Chondrocyte (in vitro differentiated cells): ENCODE results near the gene PCDHB6. TPM values are rescaled to one million over a fixed set of nuclear protein-coding genes. Genes with fewer than 3 reads are reported as not detected.
"Not testable (repeated sequence)": the region's sequence is repeated elsewhere in the genome, so short reads cannot be mapped to it uniquely, and the experiment has no call there.

ENCODE experiments used
- DNase-seq: peaks from one replicate; pipeline ENCODE4 v3.0.0; 2021; ENCODE audit warnings: mixed read lengths, low spot score
- H3K27ac Mint-ChIP-seq: one replicate; pipeline ENCODE4 v1.8.0; 2021; ENCODE audit warnings: mild to moderate bottlenecking, moderate library complexity, mixed read lengths; ENCODE audit not compliant: unreplicated experiment
- H3K27me3 Mint-ChIP-seq: 2 replicates; pipeline ENCODE4 v1.8.0; 2021; ENCODE audit warnings: low read depth, mixed read lengths
- H3K36me3 Mint-ChIP-seq: 2 replicates; pipeline ENCODE4 v1.8.0; 2021; ENCODE audit warnings: low read depth, mixed read lengths
- H3K4me1 Mint-ChIP-seq: 2 replicates; pipeline ENCODE4 v1.8.0; 2021; ENCODE audit warnings: low read depth, mild to moderate bottlenecking, mixed read lengths
- H3K4me3 Mint-ChIP-seq: one replicate; pipeline ENCODE4 v1.8.0; 2021; ENCODE audit warnings: mild to moderate bottlenecking, moderate library complexity, mixed read lengths; ENCODE audit not compliant: unreplicated experiment
- H3K9me3 Mint-ChIP-seq: 2 replicates; pipeline ENCODE4 v1.8.0; 2021; ENCODE audit warnings: low read depth, mixed read lengths
- CTCF ChIP-seq: fragments of 200-600 bp; sonication (generic); IDR thresholded peaks from 2 replicates; pipeline ENCODE4 v1.5.0; 2021; ENCODE audit warnings: antibody characterized with exemption, mild to moderate bottlenecking, moderate library complexity
- total RNA-seq: library from RNA; stranded (reverse); gene quantifications from 3 replicates; pipeline ENCODE4 v1.2.1, GENCODE V29; 2021

Gene PCDHB6
- total RNA-seq, 1 donor from 2014 or later = 1.2 TPM

GRCh38 chr5:141179876-141180275, 30.0 kb downstream of the PCDHB6 start:
- not testable (repeated sequence) for H3K4me3 Mint-ChIP-seq, H3K27ac Mint-ChIP-seq, H3K4me1 Mint-ChIP-seq, H3K27me3 Mint-ChIP-seq, DNase-seq
- peaks cover 22% of the 10 kb centered on the region for H3K36me3 Mint-ChIP-seq
- peaks cover 34% of the 10 kb centered on the region for H3K9me3 Mint-ChIP-seq

- DNase-seq = no peak
- no peak overlapping the region for H3K4me3 Mint-ChIP-seq
- TF ChIP-seq CTCF = no peak
- no peaks in the 10 kb centered on the region for H3K4me1 Mint-ChIP-seq
- H3K27me3 Mint-ChIP-seq = no peaks in the 10 kb centered on the region
- H3K36me3 Mint-ChIP-seq = peaks cover 24% of the 10 kb centered on the region
- H3K9me3 Mint-ChIP-seq = peaks cover 37% of the 10 kb centered on the region
- H3K27ac Mint-ChIP-seq = no peak overlapping the region
These were observed 30.5 kb downstream of the PCDHB6 start for GRCh38 chr5:141180313-141180712.

GRCh38 chr5:141182248-141182647, 32.4 kb downstream of the PCDHB6 start, which contains the start of gene PCDHB16:
Gene PCDHB16 (plus strand): TSS chr5:141182387. CDS start chr5:141182560, 173 bp downstream.
- Mint-ChIP-seq H3K4me1 (no peaks in the 10 kb centered on the region), H3K36me3 (peaks cover 33% of the 10 kb centered on the region), H3K9me3 (peaks cover 48% of the 10 kb centered on the region), H3K27ac (peak within 1 kb of the TSS; percentile 79), H3K4me3 (peak within 1 kb of the TSS; percentile 73), H3K27me3 (no peaks in the 10 kb centered on the region)
- DNase-seq = no peak
- TF ChIP-seq CTCF = peak; percentile 77

GRCh38 chr5:141184117-141184855, 34.4 kb downstream of the PCDHB6 start:
- H3K4me1 Mint-ChIP-seq, H3K27ac Mint-ChIP-seq, H3K27me3 Mint-ChIP-seq, H3K4me3 Mint-ChIP-seq, DNase-seq: not testable (repeated sequence)
- peaks cover 58% of the 10 kb centered on the region for H3K9me3 Mint-ChIP-seq
- H3K36me3 Mint-ChIP-seq = peaks cover 40% of the 10 kb centered on the region

- no peak within 1 kb of the TSS for H3K27ac Mint-ChIP-seq
- H3K36me3 Mint-ChIP-seq = peaks cover 43% of the 10 kb centered on the region
- H3K27me3 Mint-ChIP-seq = no peaks in the 10 kb centered on the region
- H3K4me3 Mint-ChIP-seq = peak within 1 kb of the TSS; percentile 44
- no peak for DNase-seq
- peaks cover 53% of the 10 kb centered on the region for H3K9me3 Mint-ChIP-seq
- H3K4me1 Mint-ChIP-seq = no peaks in the 10 kb centered on the region
- TF ChIP-seq CTCF = peak; percentile 60
These were observed 37.1 kb downstream of the PCDHB6 start, which contains the start of gene PCDHB9 for GRCh38 chr5:141186897-141187512. Gene PCDHB9 (plus strand): TSS chr5:141187161. CDS start chr5:141187319, 158 bp downstream.

GRCh38 chr5:141188682-141189081, 38.8 kb downstream of the PCDHB6 start:
- H3K27me3 Mint-ChIP-seq, DNase-seq, H3K27ac Mint-ChIP-seq, H3K4me3 Mint-ChIP-seq, H3K4me1 Mint-ChIP-seq: not testable (repeated sequence)
- H3K9me3 Mint-ChIP-seq = peaks cover 53% of the 10 kb centered on the region
- H3K36me3 Mint-ChIP-seq = peaks cover 34% of the 10 kb centered on the region

GRCh38 chr5:141189131-141189530, 39.3 kb downstream of the PCDHB6 start:
- not testable (repeated sequence) for H3K4me1 Mint-ChIP-seq, H3K27ac Mint-ChIP-seq, H3K4me3 Mint-ChIP-seq, H3K27me3 Mint-ChIP-seq, DNase-seq
- H3K36me3 Mint-ChIP-seq = peaks cover 34% of the 10 kb centered on the region
- H3K9me3 Mint-ChIP-seq = peaks cover 52% of the 10 kb centered on the region
